Activated CD4-positive, alpha-beta memory T cell treated with anti-CD3 and anti-CD28 coated beads, Interleukin-2, amount 10 ng/mL, durations not matched to agents 7 days and 5 days (primary cell): Measurements from ENCODE around the gene SLCO3A1. TPM values are rescaled to one million over a fixed set of nuclear protein-coding genes. Genes with fewer than 3 reads are reported as not detected.

Experiments used
- CTCF ChIA-PET: fragments of 350-600 bp; sonication (Branson Sonifier 250); formaldehyde crosslinking; loops from one replicate; lab custom pipeline; 2021; ENCODE audit warnings: antibody characterized with exemption, inconsistent platforms; lab: Charles Lee
- POLR2A ChIA-PET: fragments of 350-600 bp; sonication (Branson Sonifier 250); formaldehyde crosslinking; loops from one replicate; lab custom pipeline; 2021; ENCODE audit warnings: antibody characterized with exemption; lab: Charles Lee
- DNase-seq: peaks from one replicate; pipeline ENCODE4 v3.0.0-alpha.2; 2020
- H3K27ac Mint-ChIP-seq: one replicate; pipeline ENCODE4 v1.8.0; 2021; ENCODE audit warnings: mild to moderate bottlenecking, mixed read lengths
- H3K27me3 Mint-ChIP-seq: one replicate; pipeline ENCODE4 v1.8.0; 2021; ENCODE audit warnings: mixed read lengths
- H3K36me3 Mint-ChIP-seq: one replicate; pipeline ENCODE4 v1.8.0; 2021; ENCODE audit warnings: low read depth, mixed read lengths
- H3K4me1 Mint-ChIP-seq: one replicate; pipeline ENCODE4 v1.8.0; 2021; ENCODE audit warnings: mixed read lengths
- H3K4me3 Mint-ChIP-seq: one replicate; pipeline ENCODE4 v1.8.0; 2021; ENCODE audit warnings: mild to moderate bottlenecking, mixed read lengths
- H3K9me3 Mint-ChIP-seq: one replicate; pipeline ENCODE4 v1.8.0; 2021; ENCODE audit warnings: mixed read lengths
- total RNA-seq, 2 experiments: library from RNA; stranded (reverse); gene quantifications; one replicate each; pipeline ENCODE4 v1.2.3, GENCODE V29; 2021

The SLCO3A1 gene
- total RNA-seq, 2 experiments from 2014 or later, result 48.8 to 52.6 TPM

DNA sequence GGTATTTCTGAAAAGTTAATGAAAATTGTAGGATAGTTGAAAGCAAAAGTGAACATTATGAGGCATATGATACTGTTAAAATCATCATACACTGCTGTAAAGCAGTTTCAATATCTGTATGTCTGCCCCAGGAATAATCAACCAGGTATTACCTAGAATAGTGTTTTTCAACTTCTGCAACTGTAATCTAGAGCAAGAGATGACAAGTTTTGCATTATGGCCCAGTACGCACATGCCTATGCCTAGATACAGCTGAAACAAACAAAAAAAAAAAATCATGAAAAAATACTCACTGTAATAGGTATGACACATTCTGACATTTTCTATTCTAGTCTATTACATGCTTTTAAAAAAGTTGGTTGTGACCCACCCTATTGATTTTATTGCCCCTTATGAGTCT is 299.5 kb downstream of the SLCO3A1 start:
- Mint-ChIP-seq H3K27ac (no peak overlapping the region), H3K4me1 (peaks cover 5% of the 10 kb centered on the region), H3K36me3 (peaks cover 25% of the 10 kb centered on the region), H3K27me3 (no peaks in the 10 kb centered on the region), H3K9me3 (no peaks in the 10 kb centered on the region), H3K4me3 (no peak overlapping the region)
- POLR2A ChIA-PET, result no interaction called here
- DNase-seq, result no peak
- CTCF ChIA-PET, result no interaction called here

DNA sequence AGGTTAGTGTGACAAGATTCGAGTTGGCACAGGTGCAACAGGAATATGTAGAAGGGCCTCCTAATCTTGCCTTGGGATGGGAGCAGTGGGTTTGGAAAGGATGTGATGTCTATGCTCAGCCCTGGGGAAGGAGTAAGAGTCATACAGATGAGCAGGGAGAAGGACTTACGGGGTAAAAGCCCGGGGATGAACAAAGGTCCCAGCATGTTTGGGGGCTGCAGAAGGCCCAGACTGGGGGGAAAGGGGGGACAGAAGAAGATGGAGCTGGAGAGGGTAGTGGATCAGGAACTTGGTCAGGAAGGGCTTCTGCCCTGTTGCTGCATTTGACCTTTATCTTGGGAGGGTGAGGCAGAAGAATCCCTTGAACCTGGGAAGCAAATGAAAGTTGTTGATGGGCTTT is 300.1 kb downstream of the SLCO3A1 start:
- Mint-ChIP-seq H3K27me3 (no peaks in the 10 kb centered on the region), H3K4me3 (no peak overlapping the region), H3K27ac (no peak overlapping the region), H3K4me1 (peaks cover 12% of the 10 kb centered on the region), H3K36me3 (peaks cover 25% of the 10 kb centered on the region), H3K9me3 (no peaks in the 10 kb centered on the region)
- CTCF ChIA-PET, result no interaction called here
- no peak for DNase-seq
- POLR2A ChIA-PET, result no interaction called here

DNA sequence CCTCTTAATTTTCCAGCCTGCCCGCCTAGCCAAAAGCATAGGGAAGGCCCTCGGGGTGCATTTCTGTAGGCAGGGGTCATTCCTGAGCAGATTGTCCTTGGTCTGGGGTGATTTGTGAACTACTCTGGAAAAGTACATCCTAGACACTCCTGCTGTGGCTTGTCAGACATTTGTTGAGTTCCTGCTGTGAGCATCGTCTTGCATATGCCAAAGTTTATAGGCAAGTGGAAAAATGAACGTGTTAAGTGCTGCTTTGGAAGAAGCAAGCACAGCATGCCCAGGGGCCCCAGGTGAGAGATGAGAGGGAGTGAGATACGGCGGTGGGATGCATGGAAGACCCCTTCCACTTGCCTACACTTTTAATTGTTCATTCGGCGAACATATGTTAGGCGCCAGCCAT is 302.4 kb downstream of the SLCO3A1 start:
- ChIA-PET POLR2A (no interaction called here), CTCF (no interaction called here)
- no peaks in the 10 kb centered on the region for H3K27me3 Mint-ChIP-seq
- no peaks in the 10 kb centered on the region for H3K9me3 Mint-ChIP-seq
- H3K4me3 Mint-ChIP-seq, result no peak overlapping the region
- no peak for DNase-seq
- peaks cover 20% of the 10 kb centered on the region for H3K4me1 Mint-ChIP-seq
- no peak overlapping the region for H3K27ac Mint-ChIP-seq
- H3K36me3 Mint-ChIP-seq, result peaks cover 26% of the 10 kb centered on the region

DNA sequence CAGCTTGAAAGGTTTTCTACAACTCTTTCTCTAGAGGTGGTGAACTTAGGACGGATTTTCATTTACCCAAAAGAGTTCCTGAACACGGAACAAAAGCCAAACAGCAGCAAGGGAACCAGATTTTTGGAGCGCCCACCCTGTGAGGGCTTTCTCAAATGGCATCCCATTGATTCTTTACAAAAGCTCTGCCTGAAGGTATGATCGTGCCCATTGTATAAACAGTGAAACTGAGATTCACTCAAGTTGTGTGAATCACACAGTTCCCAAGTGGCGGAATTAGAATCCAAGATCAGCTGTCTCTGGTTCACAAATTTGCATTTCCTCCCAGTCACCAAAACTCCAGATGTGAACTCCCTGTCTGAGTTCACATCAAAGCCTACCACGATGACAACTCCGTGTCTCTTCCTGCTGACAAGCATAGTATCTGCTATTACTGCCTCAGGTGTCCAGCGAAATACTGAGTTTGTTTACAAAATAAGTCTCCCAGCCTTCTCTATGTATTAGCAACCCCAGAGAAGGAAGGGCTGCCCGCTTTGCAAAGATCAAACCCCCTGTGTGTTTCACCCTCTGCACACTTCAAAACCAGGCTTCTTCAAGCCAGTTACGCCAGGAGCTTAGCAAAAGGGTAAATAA is 304.3 kb downstream of the SLCO3A1 start:
- CTCF ChIA-PET, result interaction anchor here (0.8 to 1.1 kb wide), 2 partner anchors 62 to 452 kb away, joined by 3 read pairs; no protein-coding TSS in a partner anchor
- Mint-ChIP-seq H3K27ac (no peak overlapping the region), H3K9me3 (no peaks in the 10 kb centered on the region), H3K27me3 (no peaks in the 10 kb centered on the region), H3K4me3 (no peak overlapping the region), H3K4me1 (peaks cover 26% of the 10 kb centered on the region), H3K36me3 (peaks cover 20% of the 10 kb centered on the region)
- POLR2A ChIA-PET, result no interaction called here
- no peak for DNase-seq

DNA sequence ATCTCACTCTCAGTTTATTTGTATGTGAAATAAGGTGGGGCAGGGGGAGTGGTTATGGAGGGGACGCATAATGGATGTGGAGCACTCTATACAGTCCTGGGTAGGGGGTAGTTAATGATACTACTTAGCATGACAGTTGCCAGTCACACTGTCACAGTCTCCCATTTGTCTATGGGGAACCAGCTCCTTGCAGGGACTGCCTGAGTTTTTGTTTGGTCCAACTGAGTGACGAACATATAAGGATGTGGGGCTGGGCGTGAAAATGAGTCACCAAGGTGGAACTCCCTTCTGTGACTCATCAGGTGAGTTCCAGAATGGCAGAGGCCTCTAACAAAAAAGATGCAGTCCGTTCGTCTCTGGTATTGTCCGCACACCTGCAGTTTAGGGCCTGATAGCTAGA is 304.9 kb downstream of the SLCO3A1 start:
- peaks cover 26% of the 10 kb centered on the region for H3K4me1 Mint-ChIP-seq
- H3K9me3 Mint-ChIP-seq, result no peaks in the 10 kb centered on the region
- ChIA-PET CTCF (interaction anchor here (0.8 to 1.1 kb wide), 2 partner anchors 62 to 452 kb away, joined by 3 read pairs; no protein-coding TSS in a partner anchor), POLR2A (no interaction called here)
- no peak overlapping the region for H3K27ac Mint-ChIP-seq
- DNase-seq, result peak; percentile 50
- no peaks in the 10 kb centered on the region for H3K27me3 Mint-ChIP-seq
- peaks cover 20% of the 10 kb centered on the region for H3K36me3 Mint-ChIP-seq
- H3K4me3 Mint-ChIP-seq, result no peak overlapping the region

DNA sequence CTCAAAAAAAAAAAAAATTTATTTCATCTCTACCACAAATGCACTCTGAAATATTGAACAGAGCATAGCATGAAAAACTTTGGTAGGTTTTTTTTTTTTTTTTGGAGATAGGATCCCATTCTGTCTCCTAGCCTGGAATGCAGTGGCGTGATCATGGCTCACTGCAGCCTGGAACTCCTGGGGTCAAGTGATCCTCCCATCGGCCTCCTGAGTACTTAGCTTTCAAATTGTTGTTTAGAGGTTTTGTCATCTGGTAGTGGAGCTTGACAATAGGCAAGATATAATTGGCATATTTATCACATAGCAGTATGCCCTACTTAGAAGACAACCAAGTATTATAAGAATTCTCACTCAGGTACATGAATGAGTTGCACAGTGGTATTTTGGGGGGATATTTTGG is 306.0 kb downstream of the SLCO3A1 start:
- Mint-ChIP-seq H3K36me3 (peaks cover 13% of the 10 kb centered on the region), H3K27me3 (no peaks in the 10 kb centered on the region)
- POLR2A ChIA-PET, result no interaction called here

DNA sequence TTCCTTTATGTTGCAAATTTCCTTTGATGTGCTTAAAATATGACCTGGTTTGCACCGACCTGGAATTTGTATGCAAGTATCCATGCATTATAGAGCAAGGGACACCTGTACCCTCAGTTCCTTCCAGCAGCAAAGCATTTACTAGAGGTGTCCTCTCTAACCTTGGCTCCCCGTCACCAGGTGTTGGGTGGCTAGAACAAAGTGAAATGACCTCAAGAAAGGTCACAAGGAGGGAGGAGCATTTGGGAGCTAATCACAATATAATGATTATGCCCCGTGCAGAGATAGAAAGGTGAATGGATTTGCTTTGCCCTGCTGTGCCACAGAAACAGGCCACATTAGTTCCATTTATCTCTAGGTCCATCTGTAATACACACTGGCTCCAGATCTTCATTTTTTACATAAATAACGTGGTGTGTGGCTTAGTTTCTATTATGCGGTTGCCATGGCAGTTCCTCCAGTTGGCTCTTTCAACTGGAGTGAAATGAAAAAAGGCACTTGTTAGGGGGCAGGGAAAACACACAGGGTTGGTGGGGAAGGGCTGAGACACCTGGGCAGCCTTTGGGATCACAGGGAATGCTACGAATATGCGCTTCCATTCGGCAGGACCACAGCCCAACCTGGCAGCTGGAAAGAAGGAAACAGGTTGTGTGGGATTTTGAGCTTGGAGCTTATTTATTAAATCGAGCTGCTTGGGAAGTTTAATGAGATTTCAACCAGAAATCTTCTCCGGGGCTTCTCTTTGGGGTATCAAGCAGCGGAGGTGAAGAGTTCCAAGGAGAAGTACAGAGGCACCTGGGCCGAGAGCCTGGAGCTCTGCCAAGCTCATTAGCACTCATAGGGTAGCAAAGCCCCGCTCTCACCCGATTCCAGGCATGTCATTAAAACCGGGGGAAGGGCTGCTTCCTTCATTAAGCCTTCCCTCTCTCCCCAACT is 306.7 kb downstream of the SLCO3A1 start:
- DNase-seq, result no peak
- POLR2A ChIA-PET, result no interaction called here
- Mint-ChIP-seq H3K36me3 (peaks cover 17% of the 10 kb centered on the region), H3K4me1 (peaks cover 26% of the 10 kb centered on the region), H3K9me3 (no peaks in the 10 kb centered on the region), H3K27ac (no peak overlapping the region), H3K4me3 (no peak overlapping the region), H3K27me3 (no peaks in the 10 kb centered on the region)
- CTCF ChIA-PET, result no interaction called here

More for the DNA sequence above, 306.0 kb downstream of the SLCO3A1 start:
- DNase-seq, result no peak
- CTCF ChIA-PET, result interaction anchor here (0.7 kb wide), 1 partner anchor 82 kb away, joined by 3 read pairs; no protein-coding TSS in a partner anchor
- H3K4me3 Mint-ChIP-seq, result no peak overlapping the region
- H3K4me1 Mint-ChIP-seq, result peaks cover 26% of the 10 kb centered on the region
- no peak overlapping the region for H3K27ac Mint-ChIP-seq
- H3K9me3 Mint-ChIP-seq, result no peaks in the 10 kb centered on the region

DNA sequence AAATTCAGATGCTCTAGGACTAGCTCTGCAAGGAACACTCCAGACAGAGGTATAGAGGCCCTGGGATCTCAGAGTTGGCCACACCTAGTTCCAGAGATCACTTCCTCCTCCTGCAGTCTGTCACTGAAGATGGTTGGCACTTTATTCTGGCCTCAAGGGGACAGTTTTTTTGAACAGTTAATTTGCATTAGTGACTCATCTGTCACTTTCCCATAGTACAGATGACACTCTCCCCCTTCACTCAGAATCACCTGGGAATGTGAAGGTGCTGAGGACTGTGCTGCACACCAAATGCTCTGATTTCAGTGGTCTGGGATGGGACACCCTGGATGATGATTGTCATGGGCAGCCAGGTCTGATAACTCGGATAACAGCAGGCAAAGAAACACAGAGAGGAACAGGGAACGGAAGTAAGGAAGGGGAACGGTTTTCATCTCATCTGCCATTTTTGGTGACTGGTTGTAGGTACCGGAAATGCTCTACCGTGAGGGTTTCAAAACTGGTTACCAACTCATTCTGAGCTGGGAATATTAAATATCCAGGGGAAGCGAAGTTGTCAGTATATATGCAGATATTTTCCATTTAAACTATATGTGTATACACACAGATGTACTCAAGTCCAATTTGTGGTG is 307.6 kb downstream of the SLCO3A1 start:
- no peak for DNase-seq
- POLR2A ChIA-PET, result no interaction called here
- H3K4me1 Mint-ChIP-seq, result peaks cover 26% of the 10 kb centered on the region
- H3K27me3 Mint-ChIP-seq, result no peaks in the 10 kb centered on the region
- CTCF ChIA-PET, result no interaction called here
- no peaks in the 10 kb centered on the region for H3K9me3 Mint-ChIP-seq
- H3K36me3 Mint-ChIP-seq, result peaks cover 17% of the 10 kb centered on the region
- H3K4me3 Mint-ChIP-seq, result no peak overlapping the region
- H3K27ac Mint-ChIP-seq, result no peak overlapping the region

DNA sequence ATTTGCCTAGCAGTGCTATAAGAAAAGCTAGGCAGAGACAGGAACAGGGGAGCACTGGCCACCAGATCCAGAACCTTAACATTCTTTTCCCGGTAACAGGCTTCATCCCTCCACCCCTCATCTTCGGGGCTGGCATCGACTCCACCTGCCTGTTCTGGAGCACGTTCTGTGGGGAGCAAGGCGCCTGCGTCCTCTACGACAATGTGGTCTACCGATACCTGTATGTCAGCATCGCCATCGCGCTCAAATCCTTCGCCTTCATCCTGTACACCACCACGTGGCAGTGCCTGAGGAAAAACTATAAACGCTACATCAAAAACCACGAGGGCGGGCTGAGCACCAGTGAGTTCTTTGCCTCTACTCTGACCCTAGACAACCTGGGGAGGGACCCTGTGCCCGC is 309.1 kb downstream of the SLCO3A1 start:
- POLR2A ChIA-PET, result no interaction called here
- Mint-ChIP-seq H3K36me3 (peaks cover 17% of the 10 kb centered on the region), H3K4me1 (peaks cover 24% of the 10 kb centered on the region), H3K27ac (no peak overlapping the region), H3K4me3 (no peak overlapping the region), H3K27me3 (no peaks in the 10 kb centered on the region), H3K9me3 (no peaks in the 10 kb centered on the region)
- CTCF ChIA-PET, result no interaction called here
- no peak for DNase-seq

DNA sequence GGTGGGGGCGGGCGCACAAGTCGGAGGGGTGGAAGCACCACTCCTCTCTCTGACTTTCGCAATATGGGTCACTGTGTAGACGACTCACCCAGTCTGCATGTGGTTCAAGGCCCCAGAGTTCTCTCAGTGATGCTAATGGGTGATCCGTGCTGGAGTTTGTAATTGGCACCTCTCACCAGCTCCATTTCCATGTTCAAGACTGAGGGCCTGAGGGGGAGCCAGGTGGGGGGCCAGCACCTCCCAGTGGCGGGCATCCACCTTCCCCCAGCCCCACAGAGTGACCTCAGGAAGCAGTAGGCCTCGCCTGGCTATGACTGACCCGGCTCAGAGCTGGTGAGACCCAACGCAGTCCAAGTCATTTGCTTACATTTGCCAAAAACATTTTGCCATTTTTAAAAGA is 310.1 kb downstream of the SLCO3A1 start:
- POLR2A ChIA-PET, result no interaction called here
- peaks cover 15% of the 10 kb centered on the region for H3K36me3 Mint-ChIP-seq
- no peaks in the 10 kb centered on the region for H3K9me3 Mint-ChIP-seq
- no peak overlapping the region for H3K27ac Mint-ChIP-seq
- CTCF ChIA-PET, result no interaction called here
- H3K27me3 Mint-ChIP-seq, result no peaks in the 10 kb centered on the region
- H3K4me3 Mint-ChIP-seq, result no peak overlapping the region
- peaks cover 14% of the 10 kb centered on the region for H3K4me1 Mint-ChIP-seq
- no peak for DNase-seq

DNA sequence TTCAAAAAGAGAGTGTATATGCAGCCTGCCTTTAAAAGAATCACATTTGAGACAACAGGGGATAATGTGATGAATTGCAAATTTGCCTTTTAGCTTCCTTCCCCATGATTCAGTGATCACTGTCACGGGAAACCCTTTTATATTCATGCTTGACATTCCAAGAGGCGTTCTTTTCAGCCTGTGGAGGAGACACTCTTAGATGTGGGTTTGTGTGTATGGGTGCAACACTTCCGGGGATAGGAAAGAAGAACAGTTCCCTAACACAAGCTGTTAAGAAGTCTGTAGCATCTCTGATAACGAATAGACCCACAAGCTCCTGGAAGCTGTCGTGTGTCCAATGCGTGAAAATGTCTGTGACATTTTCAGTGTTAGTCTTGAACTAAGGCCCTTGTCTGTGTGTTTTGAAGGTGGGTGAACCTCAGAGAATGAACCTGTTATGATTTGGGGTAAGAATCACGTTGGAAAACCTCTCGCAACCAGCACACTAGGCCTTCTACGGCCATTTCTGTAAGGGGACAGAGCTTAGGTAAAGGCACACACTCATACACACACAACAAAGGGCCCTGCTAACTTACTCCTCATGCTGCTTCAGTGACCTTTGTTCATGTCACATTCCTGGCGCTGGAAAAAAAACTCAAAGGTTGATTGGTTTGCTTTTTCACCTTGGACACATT is 311.0 kb downstream of the SLCO3A1 start:
- H3K36me3 Mint-ChIP-seq, result peaks cover 15% of the 10 kb centered on the region

DNA sequence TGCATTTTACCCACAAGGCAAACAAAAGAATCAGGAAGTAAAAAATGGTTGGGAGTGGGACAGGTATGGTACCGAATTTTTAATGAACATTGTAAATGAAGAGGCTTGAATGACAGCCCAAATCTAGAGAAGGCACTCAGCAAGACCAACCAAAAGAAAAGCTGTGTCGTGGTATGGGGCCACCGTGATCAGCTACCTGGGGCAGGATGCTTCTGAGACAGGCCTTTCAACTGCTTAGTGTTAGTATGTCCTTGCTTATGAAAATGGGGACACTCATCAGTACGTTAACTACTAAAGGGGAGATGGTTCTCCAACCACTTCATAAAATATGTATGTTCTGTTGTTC is 311.5 kb downstream of the SLCO3A1 start:
- peaks cover 11% of the 10 kb centered on the region for H3K4me1 Mint-ChIP-seq
- H3K27ac Mint-ChIP-seq, result no peak overlapping the region
- POLR2A ChIA-PET, result no interaction called here
- no peaks in the 10 kb centered on the region for H3K27me3 Mint-ChIP-seq
- H3K4me3 Mint-ChIP-seq, result no peak overlapping the region
- DNase-seq, result no peak
- peaks cover 15% of the 10 kb centered on the region for H3K36me3 Mint-ChIP-seq
- no peaks in the 10 kb centered on the region for H3K9me3 Mint-ChIP-seq
- CTCF ChIA-PET, result no interaction called here

More for the DNA sequence above, 311.0 kb downstream of the SLCO3A1 start:
- H3K27ac Mint-ChIP-seq, result no peak overlapping the region
- H3K4me1 Mint-ChIP-seq, result peaks cover 11% of the 10 kb centered on the region
- CTCF ChIA-PET, result no interaction called here
- no peaks in the 10 kb centered on the region for H3K27me3 Mint-ChIP-seq
- H3K4me3 Mint-ChIP-seq, result no peak overlapping the region
- H3K9me3 Mint-ChIP-seq, result no peaks in the 10 kb centered on the region
- no peak for DNase-seq
- POLR2A ChIA-PET, result no interaction called here

DNA sequence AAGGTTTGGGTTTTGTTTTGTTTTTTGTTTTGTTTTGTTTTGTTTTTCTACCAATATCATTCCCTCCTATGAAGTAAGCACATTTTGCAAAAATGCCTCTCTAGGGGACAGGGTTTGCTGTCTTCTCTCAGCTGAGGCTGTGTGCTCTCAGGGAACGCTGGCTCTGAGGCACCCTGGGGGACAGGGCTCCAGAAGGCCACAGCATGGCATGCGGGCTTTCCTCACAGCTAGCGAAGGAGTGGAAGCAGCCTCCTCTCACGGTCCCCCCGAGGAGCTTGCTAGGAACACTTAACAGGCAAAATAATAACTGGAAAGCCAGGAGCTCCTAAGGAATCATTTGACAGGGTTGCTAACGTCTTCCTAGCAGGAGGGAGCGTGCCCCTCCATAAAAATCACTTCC is 312.5 kb downstream of the SLCO3A1 start:
- H3K36me3 Mint-ChIP-seq, result peaks cover 13% of the 10 kb centered on the region
- H3K4me1 Mint-ChIP-seq, result peaks cover 5% of the 10 kb centered on the region
- no peaks in the 10 kb centered on the region for H3K27me3 Mint-ChIP-seq
- no peaks in the 10 kb centered on the region for H3K9me3 Mint-ChIP-seq
- H3K4me3 Mint-ChIP-seq, result no peak overlapping the region
- ChIA-PET CTCF (no interaction called here), POLR2A (no interaction called here)
- no peak overlapping the region for H3K27ac Mint-ChIP-seq
- no peak for DNase-seq
